GM21786 (cell line): Measurements from ENCODE around the gene VSIR.

ENCODE experiments used
- ATAC-seq: cut with Tn5 transposase; IDR thresholded peaks from one replicate; pipeline ENCODE4 v1.9.1; 2021; ENCODE audit not compliant: unreplicated experiment

The VSIR gene

GRCh38 chr10:71807557-71808510 is 34.5 kb upstream of the VSIR start:
- no peak for ATAC-seq

- ATAC-seq = no peak
Measured at GRCh38 chr10:71806704-71807556, 33.6 kb upstream of the VSIR start.

GRCh38 chr10:71805776-71806703 is 32.7 kb upstream of the VSIR start:
- ATAC-seq = no peak

- no peak for ATAC-seq
Measured at GRCh38 chr10:71804077-71804476, 30.8 kb upstream of the VSIR start.

- ATAC-seq = no peak
Measured at GRCh38 chr10:71802715-71803488, 29.6 kb upstream of the VSIR start.

- ATAC-seq = no peak
Measured at GRCh38 chr10:71802235-71802634, 28.9 kb upstream of the VSIR start.

- peak; percentile 89 for ATAC-seq
Measured at GRCh38 chr10:71801361-71801760, 28.0 kb upstream of the VSIR start.

- no peak for ATAC-seq
Measured at GRCh38 chr10:71799608-71800453, 26.5 kb upstream of the VSIR start.

GRCh38 chr10:71799112-71799511 is 25.8 kb upstream of the VSIR start:
- no peak for ATAC-seq

- no peak for ATAC-seq
Measured at GRCh38 chr10:71798308-71798624, 24.9 kb upstream of the VSIR start.

GRCh38 chr10:71797533-71798307 is 24.4 kb upstream of the VSIR start:
- no peak for ATAC-seq

- no peak for ATAC-seq
Measured at GRCh38 chr10:71796749-71797405, 23.6 kb upstream of the VSIR start.

- ATAC-seq = no peak
Measured at GRCh38 chr10:71795248-71795647, 21.9 kb upstream of the VSIR start.

- ATAC-seq = peak; percentile 52
Measured at GRCh38 chr10:71790749-71791440, 17.6 kb upstream of the VSIR start.

- ATAC-seq = no peak
Measured at GRCh38 chr10:71789871-71790270, 16.6 kb upstream of the VSIR start.

GRCh38 chr10:71788954-71789353 is 15.6 kb upstream of the VSIR start:
- ATAC-seq = no peak

GRCh38 chr10:71784679-71785272 is 11.5 kb upstream of the VSIR start:
- ATAC-seq = no peak
